Measurements from ENCODE around the gene SLC5A10. TPM values are rescaled to one million over a fixed set of nuclear protein-coding genes. Genes with fewer than 3 reads are reported as not detected.
"Not testable (repeated sequence)": the region's sequence is repeated elsewhere in the genome, so short reads cannot be mapped to it uniquely, and the experiment has no call there.

Gene SLC5A10
- total RNA-seq, 2 donors from 2014 or later: not detected

GRCh38 chr17:19037547-19037946 lies 85.6 kb downstream of the SLC5A10 start:
- H3K27me3 Mint-ChIP-seq; DNase-seq; H3K9me3 ChIP-seq (ENCODE audit: control insufficient read depth, low read length, poor library complexity, severe bottlenecking); H3K27ac Mint-ChIP-seq; H3K4me3 Mint-ChIP-seq; H3K36me3 Mint-ChIP-seq (ENCODE audit: low read depth); H3K4me1 Mint-ChIP-seq: not testable (repeated sequence)
- ATAC-seq: peak; percentile 29

GRCh38 chr17:19038007-19038406 lies 86.0 kb downstream of the SLC5A10 start:
- not testable (repeated sequence) for H3K27me3 Mint-ChIP-seq; H3K27ac Mint-ChIP-seq; H3K36me3 Mint-ChIP-seq (ENCODE audit: low read depth); H3K9me3 ChIP-seq (ENCODE audit: control insufficient read depth, low read length, poor library complexity, severe bottlenecking); H3K4me1 Mint-ChIP-seq; DNase-seq; H3K4me3 Mint-ChIP-seq
- peak; percentile 38 for ATAC-seq

- not testable (repeated sequence) for H3K27me3 Mint-ChIP-seq; H3K4me3 Mint-ChIP-seq; H3K36me3 Mint-ChIP-seq (ENCODE audit: low read depth); H3K4me1 Mint-ChIP-seq; H3K9me3 ChIP-seq (ENCODE audit: control insufficient read depth, low read length, poor library complexity, severe bottlenecking); H3K27ac Mint-ChIP-seq; DNase-seq
- peak; percentile 49 for ATAC-seq
Measured at GRCh38 chr17:19038730-19039129, 86.8 kb downstream of the SLC5A10 start.

GRCh38 chr17:19040350-19040749 lies 88.4 kb downstream of the SLC5A10 start:
- peak overlapping the region; percentile 39 for H3K27ac Mint-ChIP-seq
- not testable (repeated sequence) for H3K4me1 Mint-ChIP-seq; H3K27me3 Mint-ChIP-seq; H3K9me3 ChIP-seq (ENCODE audit: control insufficient read depth, low read length, poor library complexity, severe bottlenecking); DNase-seq; H3K36me3 Mint-ChIP-seq (ENCODE audit: low read depth)
- ATAC-seq: peak; percentile 26
- peak overlapping the region; percentile 73 for H3K4me3 Mint-ChIP-seq

- not testable (repeated sequence) for H3K4me1 Mint-ChIP-seq; H3K36me3 Mint-ChIP-seq (ENCODE audit: low read depth); ATAC-seq; DNase-seq; H3K4me3 Mint-ChIP-seq; H3K27ac Mint-ChIP-seq; H3K9me3 ChIP-seq (ENCODE audit: control insufficient read depth, low read length, poor library complexity, severe bottlenecking); H3K27me3 Mint-ChIP-seq
Measured at GRCh38 chr17:19041871-19042270, 89.9 kb downstream of the SLC5A10 start.

GRCh38 chr17:19042369-19042768 lies 90.4 kb downstream of the SLC5A10 start:
- not testable (repeated sequence) for H3K27ac Mint-ChIP-seq; DNase-seq; H3K4me3 Mint-ChIP-seq; H3K36me3 Mint-ChIP-seq (ENCODE audit: low read depth); H3K9me3 ChIP-seq (ENCODE audit: control insufficient read depth, low read length, poor library complexity, severe bottlenecking); ATAC-seq; H3K4me1 Mint-ChIP-seq; H3K27me3 Mint-ChIP-seq

- not testable (repeated sequence) for H3K27ac Mint-ChIP-seq; H3K27me3 Mint-ChIP-seq; DNase-seq; H3K4me1 Mint-ChIP-seq; H3K36me3 Mint-ChIP-seq (ENCODE audit: low read depth); ATAC-seq; H3K9me3 ChIP-seq (ENCODE audit: control insufficient read depth, low read length, poor library complexity, severe bottlenecking); H3K4me3 Mint-ChIP-seq
Measured at GRCh38 chr17:19043032-19043431, 91.1 kb downstream of the SLC5A10 start.

- DNase-seq; ATAC-seq; H3K27ac Mint-ChIP-seq; H3K4me3 Mint-ChIP-seq; H3K36me3 Mint-ChIP-seq (ENCODE audit: low read depth); H3K27me3 Mint-ChIP-seq; H3K4me1 Mint-ChIP-seq; H3K9me3 ChIP-seq (ENCODE audit: control insufficient read depth, low read length, poor library complexity, severe bottlenecking): not testable (repeated sequence)
Measured at GRCh38 chr17:19044643-19045042, 92.7 kb downstream of the SLC5A10 start.

GRCh38 chr17:19046782-19047375 lies 94.9 kb downstream of the SLC5A10 start, which contains the start of gene GRAP:
TSS of gene GRAP (minus strand) at chr17:19046957. CDS start at chr17:19046926, 31 bp downstream.
- DNase-seq; H3K9me3 ChIP-seq (ENCODE audit: control insufficient read depth, low read length, poor library complexity, severe bottlenecking); H3K36me3 Mint-ChIP-seq (ENCODE audit: low read depth); H3K27me3 Mint-ChIP-seq; H3K4me3 Mint-ChIP-seq; H3K27ac Mint-ChIP-seq; H3K4me1 Mint-ChIP-seq: not testable (repeated sequence)
- ATAC-seq: peak; percentile 87

- not testable (repeated sequence) for H3K27ac Mint-ChIP-seq; ATAC-seq; H3K4me1 Mint-ChIP-seq; H3K4me3 Mint-ChIP-seq; H3K36me3 Mint-ChIP-seq (ENCODE audit: low read depth); H3K27me3 Mint-ChIP-seq; H3K9me3 ChIP-seq (ENCODE audit: control insufficient read depth, low read length, poor library complexity, severe bottlenecking); DNase-seq
Measured at GRCh38 chr17:19047510-19047909, 95.5 kb downstream of the SLC5A10 start.

GRCh38 chr17:19048826-19049225 lies 96.9 kb downstream of the SLC5A10 start:
- H3K27me3 Mint-ChIP-seq: not testable (repeated sequence)

GRCh38 chr17:19055447-19055846 lies 103.5 kb downstream of the SLC5A10 start:
- H3K36me3 Mint-ChIP-seq (ENCODE audit: low read depth); H3K4me1 Mint-ChIP-seq; H3K27ac Mint-ChIP-seq; H3K4me3 Mint-ChIP-seq; H3K27me3 Mint-ChIP-seq; DNase-seq; H3K9me3 ChIP-seq (ENCODE audit: control insufficient read depth, low read length, poor library complexity, severe bottlenecking): not testable (repeated sequence)
- peak; percentile 92 for ATAC-seq

More at GRCh38 chr17:19048826-19049225, 96.9 kb downstream of the SLC5A10 start:
- H3K9me3 ChIP-seq (ENCODE audit: control insufficient read depth, low read length, poor library complexity, severe bottlenecking); DNase-seq; H3K4me3 Mint-ChIP-seq; H3K4me1 Mint-ChIP-seq; ATAC-seq; H3K36me3 Mint-ChIP-seq (ENCODE audit: low read depth); H3K27ac Mint-ChIP-seq: not testable (repeated sequence)

GRCh38 chr17:19062009-19062717 lies 110.2 kb downstream of the SLC5A10 start:
- not testable (repeated sequence) for H3K36me3 Mint-ChIP-seq (ENCODE audit: low read depth); H3K4me1 Mint-ChIP-seq; H3K27me3 Mint-ChIP-seq; H3K9me3 ChIP-seq (ENCODE audit: control insufficient read depth, low read length, poor library complexity, severe bottlenecking); H3K4me3 Mint-ChIP-seq
- DNase-seq (peak in 2 of 3 donors; percentile 51 to 64), ATAC-seq (peak; percentile 57)
- H3K27ac Mint-ChIP-seq: peak overlapping the region; percentile 16
